Endothelial cell (in vitro differentiated cells): Measurements from ENCODE around the gene SBF1. TPM values are rescaled to one million over a fixed set of nuclear protein-coding genes. Genes with fewer than 3 reads are reported as not detected.

ENCODE experiments used
- DNase-seq: peaks from one replicate; pipeline ENCODE4 v3.0.0; 2021; ENCODE audit warnings: low spot score
- H3K27ac Mint-ChIP-seq: one replicate; pipeline ENCODE4 v1.8.0; 2021; ENCODE audit warnings: mixed read lengths, inconsistent platforms; ENCODE audit not compliant: unreplicated experiment
- H3K27me3 Mint-ChIP-seq: one replicate; pipeline ENCODE4 v1.8.0; 2021; ENCODE audit warnings: mild to moderate bottlenecking, moderate library complexity, mixed read lengths, inconsistent platforms; ENCODE audit not compliant: unreplicated experiment
- H3K36me3 Mint-ChIP-seq: one replicate; pipeline ENCODE4 v1.8.0; 2021; ENCODE audit warnings: mild to moderate bottlenecking, low read depth, mixed read lengths, inconsistent platforms; ENCODE audit not compliant: unreplicated experiment
- H3K4me1 Mint-ChIP-seq: one replicate; pipeline ENCODE4 v1.8.0; 2021; ENCODE audit warnings: mild to moderate bottlenecking, mixed read lengths, inconsistent platforms; ENCODE audit not compliant: unreplicated experiment
- H3K4me3 Mint-ChIP-seq: one replicate; pipeline ENCODE4 v1.8.0; 2021; ENCODE audit warnings: mild to moderate bottlenecking, mixed read lengths, inconsistent platforms; ENCODE audit not compliant: unreplicated experiment
- H3K9me3 Mint-ChIP-seq: one replicate; pipeline ENCODE4 v1.8.0; 2021; ENCODE audit warnings: mixed read lengths, inconsistent platforms; ENCODE audit not compliant: unreplicated experiment
- CTCF ChIP-seq: fragments of 200-600 bp; sonication (generic); IDR thresholded peaks from one replicate; pipeline ENCODE4 v1.5.0; 2021; ENCODE audit warnings: antibody characterized with exemption; ENCODE audit not compliant: unreplicated experiment
- total RNA-seq: library from RNA; stranded (reverse); fragmentation: NEBNext Ultra II Directional; extraction: Animal tissue kit (Norgen Biotek cat#: 25700); gene quantifications from one replicate; pipeline ENCODE4 v1.2.1, GENCODE V29; 2021; ENCODE audit not compliant: unreplicated experiment

Gene SBF1
- total RNA-seq, 1 donor from 2014 or later, result 76.7 TPM

GRCh38 chr22:50488886-50489285 is 14.1 kb upstream of the SBF1 start:
- H3K27me3 Mint-ChIP-seq, result peaks cover 9% of the 10 kb centered on the region
- H3K36me3 Mint-ChIP-seq, result no peaks in the 10 kb centered on the region
- H3K4me1 Mint-ChIP-seq, result peaks cover 7% of the 10 kb centered on the region
- no peak for TF ChIP-seq CTCF
- no peaks in the 10 kb centered on the region for H3K9me3 Mint-ChIP-seq
- H3K27ac Mint-ChIP-seq, result no peak overlapping the region
- no peak overlapping the region for H3K4me3 Mint-ChIP-seq
- no peak for DNase-seq

GRCh38 chr22:50488006-50488677 is 13.3 kb upstream of the SBF1 start:
- Mint-ChIP-seq H3K4me3 (no peak overlapping the region), H3K9me3 (no peaks in the 10 kb centered on the region), H3K4me1 (peaks cover 7% of the 10 kb centered on the region), H3K27me3 (peaks cover 9% of the 10 kb centered on the region), H3K36me3 (no peaks in the 10 kb centered on the region), H3K27ac (no peak overlapping the region)
- no peak for TF ChIP-seq CTCF
- DNase-seq, result no peak

- H3K9me3 Mint-ChIP-seq, result no peaks in the 10 kb centered on the region
Observed at GRCh38 chr22:50487290-50488005, 12.6 kb upstream of the SBF1 start.

DNA sequence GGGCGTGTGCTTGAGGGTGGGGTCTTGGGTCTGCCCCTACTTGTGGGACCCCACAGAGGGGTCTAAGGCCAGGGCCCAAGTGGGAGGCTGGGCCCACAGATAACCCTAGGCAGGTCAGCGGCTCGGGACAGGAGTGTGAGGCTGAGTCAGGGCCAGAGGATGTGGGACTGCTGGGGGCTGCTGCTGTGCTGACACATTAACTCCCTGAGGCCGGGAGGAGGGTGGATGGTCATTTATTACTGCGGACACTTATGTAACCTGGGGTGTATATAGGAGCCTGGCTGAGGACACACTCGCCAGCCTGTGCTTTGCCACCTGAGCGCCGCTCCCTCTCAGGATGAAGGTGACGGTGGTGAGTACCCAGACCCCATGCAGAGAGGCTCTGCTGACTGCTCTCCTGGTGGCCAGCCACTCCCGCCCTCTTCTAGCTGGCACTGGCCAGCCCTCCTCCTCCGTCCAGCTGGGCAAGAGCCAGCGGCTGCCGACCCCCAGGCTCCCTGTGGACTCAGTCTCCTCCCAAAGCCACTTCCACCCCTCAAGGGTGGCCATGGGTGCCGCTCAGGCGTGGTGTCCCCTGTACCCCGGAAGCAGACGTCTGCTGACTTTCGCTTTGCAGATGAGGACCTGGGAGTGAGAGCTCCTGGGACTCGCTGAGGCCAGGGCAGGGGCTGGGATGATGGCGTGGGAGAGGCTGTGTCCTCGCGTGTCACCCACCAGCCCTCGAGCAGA is 11.9 kb upstream of the SBF1 start, which contains the start of gene MIOX:
Gene MIOX (plus strand): TSS at position 299 of the 729 bp plus-strand sequence. CDS start 39 bp downstream, at position 338.
- Mint-ChIP-seq H3K36me3 (no peaks in the 10 kb centered on the region), H3K4me1 (peaks cover 7% of the 10 kb centered on the region), H3K27me3 (peaks cover 9% of the 10 kb centered on the region), H3K27ac (no peak within 1 kb of the TSS), H3K9me3 (no peaks in the 10 kb centered on the region), H3K4me3 (no peak within 1 kb of the TSS)
- DNase-seq, result no peak
- TF ChIP-seq CTCF, result no peak

More at GRCh38 chr22:50487290-50488005, 12.6 kb upstream of the SBF1 start:
- no peak overlapping the region for H3K4me3 Mint-ChIP-seq
- DNase-seq, result no peak
- H3K27ac Mint-ChIP-seq, result no peak overlapping the region
- peaks cover 9% of the 10 kb centered on the region for H3K27me3 Mint-ChIP-seq
- TF ChIP-seq CTCF, result no peak
- H3K36me3 Mint-ChIP-seq, result no peaks in the 10 kb centered on the region
- H3K4me1 Mint-ChIP-seq, result peaks cover 7% of the 10 kb centered on the region
